ENCODE results near the gene DIP2C. TPM values are rescaled to one million over a fixed set of nuclear protein-coding genes. Genes with fewer than 3 reads are reported as not detected.

DIP2C gene
- total and polyA plus RNA-seq, 2 donors from 2014 or later: 6.2 to 22.6 TPM

- no peak for TF ChIP-seq CTCF (IDR thresholded peaks at IDR 0.05; ENCODE audit: borderline replicate concordance, extremely low read depth, insufficient read depth)
- FAIRE-seq: no peak
These were observed 382.7 kb downstream of the DIP2C start for GRCh38 chr10:306675-307185.

GRCh38 chr10:306007-306674 lies 383.3 kb downstream of the DIP2C start:
- no peak for FAIRE-seq
- Histone ChIP-seq H3K27me3 (ENCODE audit: control insufficient read depth, insufficient read depth, low read length) (no peaks in the 10 kb centered on the region), H3K36me3 (ENCODE audit: control insufficient read depth in 2 of 3, insufficient read depth in 3 of 3, low read length in 3 of 3) (peaks cover 4 to 19% (median 15%) of the 10 kb centered on the region in 3 donors), H3K9me3 (ENCODE audit: control insufficient read depth in 2 of 3, insufficient read depth in 1 of 3, low read length in 3 of 3) (no peaks in the 10 kb centered on the region), H3K4me1 (ENCODE audit: control insufficient read depth in 2 of 3, insufficient read depth in 2 of 3, low read depth in 1 of 3, low read length in 3 of 3) (peaks cover 0 to 8% (median 6%) of the 10 kb centered on the region in 3 donors), H3K27ac (ENCODE audit: low read depth in 2 of 2, low read length in 2 of 2) (no peak overlapping the region), H3K9ac (ENCODE audit: low read length in 3 of 3) (no peak overlapping the region), H3K4me3 (ENCODE audit: low read length in 3 of 3) (peak overlapping the region in 1 of 3 donors; percentile 9)
- no peak for DNase-seq
- intact Hi-C loops (cut with DNase I): no loop called here
- TF ChIP-seq CTCF (IDR thresholded peaks at IDR 0.05; ENCODE audit: borderline replicate concordance, extremely low read depth, insufficient read depth): no peak

More at GRCh38 chr10:306675-307185, 382.7 kb downstream of the DIP2C start:
- DNase-seq: peak in 4 of 5 donors; percentile 83 to 89 (median 86)
- H3K27ac ChIP-seq (ENCODE audit: low read depth in 2 of 2, low read length in 2 of 2): no peak overlapping the region
- H3K27me3 ChIP-seq (ENCODE audit: control insufficient read depth, insufficient read depth, low read length): no peaks in the 10 kb centered on the region
- intact Hi-C loops (cut with DNase I): no loop called here
- H3K36me3 ChIP-seq (ENCODE audit: control insufficient read depth in 2 of 3, insufficient read depth in 3 of 3, low read length in 3 of 3): peaks cover 4 to 17% (median 15%) of the 10 kb centered on the region in 3 donors
- H3K4me3 ChIP-seq (ENCODE audit: low read length in 3 of 3): peak overlapping the region in 1 of 3 donors; percentile 9
- H3K9me3 ChIP-seq (ENCODE audit: control insufficient read depth in 2 of 3, insufficient read depth in 1 of 3, low read length in 3 of 3): no peaks in the 10 kb centered on the region
- H3K9ac ChIP-seq (ENCODE audit: low read length in 3 of 3): peak overlapping the region in 1 of 3 donors; percentile 36
- peaks cover 0 to 8% (median 6%) of the 10 kb centered on the region in 3 donors for H3K4me1 ChIP-seq (ENCODE audit: control insufficient read depth in 2 of 3, insufficient read depth in 2 of 3, low read depth in 1 of 3, low read length in 3 of 3)

- Histone ChIP-seq H3K4me3 (ENCODE audit: low read length in 3 of 3) (no peak overlapping the region), H3K9ac (ENCODE audit: low read length in 3 of 3) (no peak overlapping the region), H3K27ac (ENCODE audit: low read depth in 2 of 2, low read length in 2 of 2) (no peak overlapping the region), H3K27me3 (ENCODE audit: control insufficient read depth, insufficient read depth, low read length) (no peaks in the 10 kb centered on the region), H3K36me3 (ENCODE audit: control insufficient read depth in 2 of 3, insufficient read depth in 3 of 3, low read length in 3 of 3) (peaks cover 4 to 19% (median 15%) of the 10 kb centered on the region in 3 donors), H3K9me3 (ENCODE audit: control insufficient read depth in 2 of 3, insufficient read depth in 1 of 3, low read length in 3 of 3) (no peaks in the 10 kb centered on the region), H3K4me1 (ENCODE audit: control insufficient read depth in 2 of 3, insufficient read depth in 2 of 3, low read depth in 1 of 3, low read length in 3 of 3) (peaks cover 0 to 8% (median 6%) of the 10 kb centered on the region in 3 donors)
- no peak for TF ChIP-seq CTCF (IDR thresholded peaks at IDR 0.05; ENCODE audit: borderline replicate concordance, extremely low read depth, insufficient read depth)
- intact Hi-C loops (cut with DNase I): no loop called here
- FAIRE-seq (no peak), DNase-seq (no peak)
These were observed 384.4 kb downstream of the DIP2C start for GRCh38 chr10:305034-305433.

Measured in kidney (tissue), 14 donors.